ENCODE data around the gene FBN1.

DNA sequence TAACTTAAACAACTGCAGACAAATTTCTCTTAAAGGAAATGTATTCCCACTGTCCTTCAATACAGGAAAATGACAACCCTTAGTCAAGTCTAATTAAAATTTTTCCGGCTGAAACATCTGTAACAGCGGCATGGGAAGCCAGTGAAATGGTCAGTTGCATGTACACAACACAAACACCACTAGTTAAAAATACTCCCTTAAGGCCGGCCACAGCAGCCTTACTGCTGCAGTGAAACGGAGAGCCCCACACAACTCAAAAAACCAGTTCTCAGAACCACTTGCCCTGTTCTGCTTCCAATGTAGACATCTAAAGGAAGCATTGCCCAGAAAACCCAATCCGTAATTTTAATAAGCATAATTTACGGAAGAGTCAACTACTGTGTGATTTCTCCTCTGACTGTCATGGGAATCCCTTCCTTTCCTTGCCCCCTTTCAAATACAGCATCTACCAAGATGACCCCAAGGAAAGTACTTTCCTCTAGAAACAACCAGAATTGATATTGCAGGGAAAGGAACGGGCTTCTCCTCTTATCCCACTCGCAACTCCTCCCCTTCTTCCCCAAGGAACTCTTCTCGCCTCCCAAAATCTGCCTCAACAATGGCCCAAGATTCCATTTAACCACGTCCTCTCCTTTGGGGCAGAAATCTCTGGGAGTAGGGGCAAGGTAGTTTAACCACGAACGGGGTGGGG lies 1.6 kb downstream of the FBN1 start:
- TF ChIP-seq, protein P1, sequence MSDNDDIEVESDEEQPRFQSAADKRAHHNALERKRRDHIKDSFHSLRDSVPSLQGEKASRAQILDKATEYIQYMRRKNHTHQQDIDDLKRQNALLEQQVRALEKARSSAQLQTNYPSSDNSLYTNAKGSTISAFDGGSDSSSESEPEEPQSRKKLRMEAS (CRISPR knock-in tag; IDR thresholded peaks at IDR 0.05), result no peak
- TF ChIP-seq NR3C1 (CRISPR knock-in tag; conservative IDR thresholded peaks at IDR 0.05; ENCODE audit: low read depth), result no peak
- TF ChIP-seq, protein P2, sequence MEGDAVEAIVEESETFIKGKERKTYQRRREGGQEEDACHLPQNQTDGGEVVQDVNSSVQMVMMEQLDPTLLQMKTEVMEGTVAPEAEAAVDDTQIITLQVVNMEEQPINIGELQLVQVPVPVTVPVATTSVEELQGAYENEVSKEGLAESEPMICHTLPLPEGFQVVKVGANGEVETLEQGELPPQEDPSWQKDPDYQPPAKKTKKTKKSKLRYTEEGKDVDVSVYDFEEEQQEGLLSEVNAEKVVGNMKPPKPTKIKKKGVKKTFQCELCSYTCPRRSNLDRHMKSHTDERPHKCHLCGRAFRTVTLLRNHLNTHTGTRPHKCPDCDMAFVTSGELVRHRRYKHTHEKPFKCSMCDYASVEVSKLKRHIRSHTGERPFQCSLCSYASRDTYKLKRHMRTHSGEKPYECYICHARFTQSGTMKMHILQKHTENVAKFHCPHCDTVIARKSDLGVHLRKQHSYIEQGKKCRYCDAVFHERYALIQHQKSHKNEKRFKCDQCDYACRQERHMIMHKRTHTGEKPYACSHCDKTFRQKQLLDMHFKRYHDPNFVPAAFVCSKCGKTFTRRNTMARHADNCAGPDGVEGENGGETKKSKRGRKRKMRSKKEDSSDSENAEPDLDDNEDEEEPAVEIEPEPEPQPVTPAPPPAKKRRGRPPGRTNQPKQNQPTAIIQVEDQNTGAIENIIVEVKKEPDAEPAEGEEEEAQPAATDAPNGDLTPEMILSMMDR (IDR thresholded peaks at IDR 0.05), result no peak
- TF ChIP-seq, protein P3, sequence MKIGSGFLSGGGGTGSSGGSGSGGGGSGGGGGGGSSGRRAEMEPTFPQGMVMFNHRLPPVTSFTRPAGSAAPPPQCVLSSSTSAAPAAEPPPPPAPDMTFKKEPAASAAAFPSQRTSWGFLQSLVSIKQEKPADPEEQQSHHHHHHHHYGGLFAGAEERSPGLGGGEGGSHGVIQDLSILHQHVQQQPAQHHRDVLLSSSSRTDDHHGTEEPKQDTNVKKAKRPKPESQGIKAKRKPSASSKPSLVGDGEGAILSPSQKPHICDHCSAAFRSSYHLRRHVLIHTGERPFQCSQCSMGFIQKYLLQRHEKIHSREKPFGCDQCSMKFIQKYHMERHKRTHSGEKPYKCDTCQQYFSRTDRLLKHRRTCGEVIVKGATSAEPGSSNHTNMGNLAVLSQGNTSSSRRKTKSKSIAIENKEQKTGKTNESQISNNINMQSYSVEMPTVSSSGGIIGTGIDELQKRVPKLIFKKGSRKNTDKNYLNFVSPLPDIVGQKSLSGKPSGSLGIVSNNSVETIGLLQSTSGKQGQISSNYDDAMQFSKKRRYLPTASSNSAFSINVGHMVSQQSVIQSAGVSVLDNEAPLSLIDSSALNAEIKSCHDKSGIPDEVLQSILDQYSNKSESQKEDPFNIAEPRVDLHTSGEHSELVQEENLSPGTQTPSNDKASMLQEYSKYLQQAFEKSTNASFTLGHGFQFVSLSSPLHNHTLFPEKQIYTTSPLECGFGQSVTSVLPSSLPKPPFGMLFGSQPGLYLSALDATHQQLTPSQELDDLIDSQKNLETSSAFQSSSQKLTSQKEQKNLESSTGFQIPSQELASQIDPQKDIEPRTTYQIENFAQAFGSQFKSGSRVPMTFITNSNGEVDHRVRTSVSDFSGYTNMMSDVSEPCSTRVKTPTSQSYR (CRISPR knock-in tag; IDR thresholded peaks at IDR 0.05), result no peak
- TF ChIP-seq SP1 (CRISPR knock-in tag; conservative IDR thresholded peaks at IDR 0.05), result no peak
- TF ChIP-seq, protein P4, sequence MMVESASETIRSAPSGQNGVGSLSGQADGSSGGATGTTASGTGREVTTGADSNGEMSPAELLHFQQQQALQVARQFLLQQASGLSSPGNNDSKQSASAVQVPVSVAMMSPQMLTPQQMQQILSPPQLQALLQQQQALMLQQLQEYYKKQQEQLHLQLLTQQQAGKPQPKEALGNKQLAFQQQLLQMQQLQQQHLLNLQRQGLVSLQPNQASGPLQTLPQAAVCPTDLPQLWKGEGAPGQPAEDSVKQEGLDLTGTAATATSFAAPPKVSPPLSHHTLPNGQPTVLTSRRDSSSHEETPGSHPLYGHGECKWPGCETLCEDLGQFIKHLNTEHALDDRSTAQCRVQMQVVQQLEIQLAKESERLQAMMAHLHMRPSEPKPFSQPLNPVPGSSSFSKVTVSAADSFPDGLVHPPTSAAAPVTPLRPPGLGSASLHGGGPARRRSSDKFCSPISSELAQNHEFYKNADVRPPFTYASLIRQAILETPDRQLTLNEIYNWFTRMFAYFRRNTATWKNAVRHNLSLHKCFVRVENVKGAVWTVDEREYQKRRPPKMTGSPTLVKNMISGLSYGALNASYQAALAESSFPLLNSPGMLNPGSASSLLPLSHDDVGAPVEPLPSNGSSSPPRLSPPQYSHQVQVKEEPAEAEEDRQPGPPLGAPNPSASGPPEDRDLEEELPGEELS (CRISPR knock-in tag; IDR thresholded peaks at IDR 0.05), result no peak
- TF ChIP-seq RORB (CRISPR knock-in tag; IDR thresholded peaks at IDR 0.05), result no peak
- TF ChIP-seq ZNF138 (CRISPR knock-in tag; conservative IDR thresholded peaks at IDR 0.05), result no peak
- TF ChIP-seq IRF2 (CRISPR knock-in tag; IDR thresholded peaks at IDR 0.05; ENCODE audit: borderline replicate concordance, low read depth), result no peak
- TF ChIP-seq GABPB1 (CRISPR knock-in tag; IDR thresholded peaks at IDR 0.05), result no peak
- no peak for TF ChIP-seq EMX1 (CRISPR knock-in tag; IDR thresholded peaks at IDR 0.05)

Data from WTC11 (cell line).